Measurements from ENCODE around the gene TUT1.

DNA sequence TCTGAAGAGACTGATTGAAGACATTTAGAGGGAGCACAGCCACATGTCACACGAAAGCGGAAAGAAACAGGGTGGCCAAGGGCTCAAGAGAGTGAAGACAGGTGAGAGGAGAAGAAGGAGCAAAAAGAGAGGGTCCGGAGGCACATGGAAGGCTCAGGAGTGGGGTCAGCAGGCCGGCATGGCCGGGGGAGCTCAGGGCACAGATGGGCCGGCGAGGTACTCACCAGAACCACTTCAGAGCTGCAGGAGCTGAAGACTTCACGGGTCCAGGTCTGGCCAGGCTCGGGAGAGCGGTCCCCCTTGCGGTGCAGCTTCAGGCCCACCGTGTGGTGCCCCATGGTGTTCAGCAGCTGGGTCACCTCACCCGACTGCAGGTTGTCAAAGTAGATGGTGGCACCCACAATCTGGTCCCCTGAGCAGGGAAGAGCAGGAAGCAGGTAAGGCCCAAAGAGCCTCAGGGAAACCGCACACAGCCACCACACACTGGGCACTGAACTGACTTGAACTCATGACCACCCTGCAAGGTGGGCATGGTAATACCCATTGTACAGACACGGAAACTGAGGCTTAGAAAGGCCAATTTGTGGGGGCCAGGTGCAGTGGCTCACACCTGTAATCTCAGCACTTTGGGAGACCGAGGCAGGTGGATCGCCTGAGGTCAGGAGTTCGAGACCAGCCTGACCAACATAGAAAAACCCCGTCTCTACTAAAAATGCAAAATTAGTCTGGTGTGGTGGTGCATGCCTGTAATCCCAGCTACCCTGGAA, 56.4 kb downstream of the TUT1 start:
- TF ChIP-seq CTCF (IDR thresholded peaks at IDR 0.05 in 4 of 5, conservative IDR thresholded peaks at IDR 0.05 in 1 of 5) (no peak), POLR2A (IDR thresholded peaks at IDR 0.05) (no peak)

All from gastrocnemius medialis (tissue), 4 donors.